ENCODE data around the gene CNTFR.

CNTFR gene

GRCh38 chr9:34518110-34518616, 71.4 kb downstream of the CNTFR start:
- Histone ChIP-seq H3K27ac (no peak overlapping the region), H3K4me3 (no peak overlapping the region)

GRCh38 chr9:34517185-34517584, 72.3 kb downstream of the CNTFR start:
- Histone ChIP-seq H3K4me3 (no peak overlapping the region), H3K27ac (no peak overlapping the region)

- Histone ChIP-seq H3K27ac (no peak overlapping the region), H3K4me3 (no peak overlapping the region)
These were observed 73.6 kb downstream of the CNTFR start for GRCh38 chr9:34515959-34516358.

- no peak overlapping the region for H3K27ac ChIP-seq
- no peak overlapping the region for H3K4me3 ChIP-seq
These were observed 74.7 kb downstream of the CNTFR start for GRCh38 chr9:34514816-34515215.

GRCh38 chr9:34514401-34514800, 75.1 kb downstream of the CNTFR start:
- Histone ChIP-seq H3K4me3 (no peak overlapping the region), H3K27ac (no peak overlapping the region)

- Histone ChIP-seq H3K4me3 (no peak overlapping the region), H3K27ac (peak overlapping the region in 1 of 21 experiments; percentile 17)
These were observed 75.8 kb downstream of the CNTFR start for GRCh38 chr9:34513567-34514214.

- Histone ChIP-seq H3K4me3 (no peak overlapping the region), H3K27ac (no peak overlapping the region)
These were observed 77.1 kb downstream of the CNTFR start for GRCh38 chr9:34512131-34513078.

GRCh38 chr9:34510497-34511468, 78.7 kb downstream of the CNTFR start:
- H3K27ac ChIP-seq: peak overlapping the region in 1 of 21 experiments; percentile 10

GRCh38 chr9:34508951-34509350, 80.6 kb downstream of the CNTFR start:
- Histone ChIP-seq H3K4me3 (no peak overlapping the region), H3K27ac (no peak overlapping the region)

More at GRCh38 chr9:34510497-34511468, 78.7 kb downstream of the CNTFR start:
- no peak overlapping the region for H3K4me3 ChIP-seq

- H3K4me3 ChIP-seq: no peak overlapping the region
These were observed 81.1 kb downstream of the CNTFR start for GRCh38 chr9:34508463-34508862.

GRCh38 chr9:34507966-34508365, 81.6 kb downstream of the CNTFR start:
- no peak overlapping the region for H3K27ac ChIP-seq
- no peak overlapping the region for H3K4me3 ChIP-seq

More at GRCh38 chr9:34508463-34508862, 81.1 kb downstream of the CNTFR start:
- H3K27ac ChIP-seq: no peak overlapping the region

GRCh38 chr9:34507556-34507955, 82.0 kb downstream of the CNTFR start:
- Histone ChIP-seq H3K4me3 (no peak overlapping the region), H3K27ac (no peak overlapping the region)

- H3K4me3 ChIP-seq: no peak overlapping the region
- H3K27ac ChIP-seq: no peak overlapping the region
These were observed 82.9 kb downstream of the CNTFR start for GRCh38 chr9:34506623-34507022.

- Histone ChIP-seq H3K4me3 (no peak overlapping the region), H3K27ac (no peak overlapping the region)
These were observed 84.0 kb downstream of the CNTFR start for GRCh38 chr9:34505370-34506120.

- Histone ChIP-seq H3K4me3 (no peak overlapping the region), H3K27ac (no peak overlapping the region)
These were observed 86.1 kb downstream of the CNTFR start for GRCh38 chr9:34503406-34503805.

GRCh38 chr9:34502891-34503290, 86.6 kb downstream of the CNTFR start:
- H3K27ac ChIP-seq: peak overlapping the region in 1 of 21 experiments; percentile 41

GRCh38 chr9:34502471-34502870, 87.1 kb downstream of the CNTFR start:
- Histone ChIP-seq H3K27ac (peak overlapping the region in 1 of 21 experiments; percentile 41), H3K4me3 (no peak overlapping the region)

More at GRCh38 chr9:34502891-34503290, 86.6 kb downstream of the CNTFR start:
- no peak overlapping the region for H3K4me3 ChIP-seq

- H3K27ac ChIP-seq: peak overlapping the region in 1 of 21 experiments; percentile 41
These were observed 87.6 kb downstream of the CNTFR start for GRCh38 chr9:34501889-34502425.

More at GRCh38 chr9:34501889-34502425, 87.6 kb downstream of the CNTFR start:
- no peak overlapping the region for H3K4me3 ChIP-seq
